Measurements from ENCODE around the gene GNAZ.

DNA sequence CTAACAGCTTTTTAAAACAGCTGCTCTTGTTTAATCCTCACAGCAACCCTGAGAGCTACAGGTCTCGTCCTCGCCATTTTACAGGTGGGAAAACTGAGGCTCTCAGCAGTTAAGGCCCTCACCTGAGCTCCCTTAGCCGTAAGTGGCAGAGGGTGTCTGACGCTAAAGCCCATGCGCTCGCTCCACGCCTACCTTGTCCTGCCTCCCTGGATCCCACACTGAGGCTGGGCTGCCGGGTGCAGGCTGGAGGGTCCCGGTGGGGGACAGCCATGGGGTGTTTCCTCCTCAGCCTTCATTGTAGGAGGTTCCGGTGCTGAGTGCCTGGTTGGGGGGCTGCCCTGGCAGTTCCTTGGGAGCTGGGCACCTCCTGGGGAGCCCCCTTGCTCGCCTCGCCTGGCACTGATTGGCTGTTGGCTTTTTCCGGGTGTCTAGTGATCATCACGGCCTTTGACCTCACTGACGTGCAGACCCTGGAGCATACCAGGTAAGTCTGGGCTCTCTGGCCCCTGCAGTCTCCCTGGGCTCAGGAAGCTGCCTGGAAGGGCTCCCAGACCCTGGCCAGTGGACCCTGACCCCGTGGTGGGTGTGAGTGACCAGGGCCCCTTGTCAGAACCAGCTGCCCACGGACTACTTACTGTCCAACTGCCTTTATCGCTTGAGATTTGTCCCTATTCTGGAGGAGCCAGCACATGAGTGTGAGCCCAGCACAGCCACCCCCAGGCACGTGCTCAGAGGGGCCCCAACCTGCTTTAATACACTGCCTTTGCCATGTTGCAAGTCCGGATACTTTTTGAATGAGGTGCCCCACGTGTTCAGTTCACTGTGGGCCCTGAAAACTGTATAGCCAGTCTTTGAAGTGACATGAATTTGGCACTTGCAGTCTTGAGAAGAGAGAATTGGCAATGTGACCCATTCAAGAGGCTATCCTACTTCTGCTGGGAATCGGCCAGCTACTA lies 87.5 kb downstream of the GNAZ start:
- TF ChIP-seq POLR2A (IDR thresholded peaks at IDR 0.05; ENCODE audit: low read length) (no peak), CTCF (IDR thresholded peaks at IDR 0.05) (no peak), TP53 (CRISPR knock-in tag; IDR thresholded peaks at IDR 0.05) (no peak), RAD21 (conservative IDR thresholded peaks at IDR 0.05 in 1 of 2, IDR thresholded peaks at IDR 0.05 in 1 of 2) (no peak), ZC3H11A (IDR thresholded peaks at IDR 0.05) (no peak), EP300 (IDR thresholded peaks at IDR 0.05) (no peak), HDAC2 (IDR thresholded peaks at IDR 0.05) (no peak), GATA3 (IDR thresholded peaks at IDR 0.05; ENCODE audit: borderline replicate concordance) (no peak), NFE2L2 (conservative IDR thresholded peaks at IDR 0.05; ENCODE audit: low read length) (no peak), JUN (IDR thresholded peaks at IDR 0.05) (no peak)

Data from A549 (cell line).